Measurements from ENCODE around the gene CXCL16.

The CXCL16 gene, protein sequence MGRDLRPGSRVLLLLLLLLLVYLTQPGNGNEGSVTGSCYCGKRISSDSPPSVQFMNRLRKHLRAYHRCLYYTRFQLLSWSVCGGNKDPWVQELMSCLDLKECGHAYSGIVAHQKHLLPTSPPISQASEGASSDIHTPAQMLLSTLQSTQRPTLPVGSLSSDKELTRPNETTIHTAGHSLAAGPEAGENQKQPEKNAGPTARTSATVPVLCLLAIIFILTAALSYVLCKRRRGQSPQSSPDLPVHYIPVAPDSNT

DNA sequence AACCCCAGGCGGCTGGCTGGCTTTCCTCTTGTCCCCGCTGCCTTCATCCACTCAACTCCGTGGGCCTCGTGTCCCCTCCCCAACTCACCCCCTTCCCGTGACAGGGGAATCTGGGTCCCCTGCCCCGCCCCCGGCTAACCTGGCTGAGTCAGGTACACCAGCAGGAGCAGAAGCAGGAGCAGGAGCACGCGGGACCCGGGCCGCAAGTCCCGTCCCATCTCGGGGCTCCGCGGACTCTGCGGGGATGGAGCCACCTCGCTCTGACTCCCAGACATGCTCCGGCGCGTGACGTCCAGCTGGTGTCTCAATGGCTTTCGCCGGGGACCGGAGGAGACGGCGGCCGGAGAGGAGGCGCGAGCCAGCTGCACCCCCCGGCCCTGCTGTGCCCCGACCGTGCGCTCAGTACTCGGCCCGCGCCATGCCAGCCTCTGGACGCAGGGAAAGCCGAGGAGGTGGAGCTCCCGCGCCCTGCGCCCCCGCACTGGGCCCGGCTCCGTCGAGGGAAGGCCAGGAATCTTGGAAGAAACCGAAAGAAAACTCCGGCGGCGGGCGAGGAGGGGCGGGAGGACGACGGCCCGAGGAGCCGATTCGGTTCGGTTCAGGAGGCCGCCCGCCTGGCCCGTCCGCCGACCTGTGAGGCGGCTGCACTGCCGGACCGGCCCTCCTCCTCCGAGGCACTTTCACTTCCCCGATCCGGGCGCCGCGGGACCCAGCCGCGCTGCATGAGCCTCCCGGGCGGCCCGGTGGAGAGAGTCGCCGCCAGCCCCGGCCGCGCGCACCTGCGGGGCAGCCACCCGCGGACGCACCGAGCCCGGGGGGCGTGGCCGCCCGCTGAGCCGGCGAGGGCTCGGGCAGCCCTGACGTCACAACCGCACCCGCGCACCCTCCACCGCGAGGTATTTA, at the start of gene CXCL16, which contains the start of gene ZMYND15:
Gene CXCL16 (minus strand): TSS at position 807 of the 903 bp plus-strand sequence. CDS start 589 bp downstream, at position 218.
Gene ZMYND15 (plus strand): TSS at position 712 of the 903 bp plus-strand sequence. CDS start 716 bp downstream, outside the sequence.
- DNase-seq = peak in 2 of 4 experiments; percentile 24 to 30

DNA sequence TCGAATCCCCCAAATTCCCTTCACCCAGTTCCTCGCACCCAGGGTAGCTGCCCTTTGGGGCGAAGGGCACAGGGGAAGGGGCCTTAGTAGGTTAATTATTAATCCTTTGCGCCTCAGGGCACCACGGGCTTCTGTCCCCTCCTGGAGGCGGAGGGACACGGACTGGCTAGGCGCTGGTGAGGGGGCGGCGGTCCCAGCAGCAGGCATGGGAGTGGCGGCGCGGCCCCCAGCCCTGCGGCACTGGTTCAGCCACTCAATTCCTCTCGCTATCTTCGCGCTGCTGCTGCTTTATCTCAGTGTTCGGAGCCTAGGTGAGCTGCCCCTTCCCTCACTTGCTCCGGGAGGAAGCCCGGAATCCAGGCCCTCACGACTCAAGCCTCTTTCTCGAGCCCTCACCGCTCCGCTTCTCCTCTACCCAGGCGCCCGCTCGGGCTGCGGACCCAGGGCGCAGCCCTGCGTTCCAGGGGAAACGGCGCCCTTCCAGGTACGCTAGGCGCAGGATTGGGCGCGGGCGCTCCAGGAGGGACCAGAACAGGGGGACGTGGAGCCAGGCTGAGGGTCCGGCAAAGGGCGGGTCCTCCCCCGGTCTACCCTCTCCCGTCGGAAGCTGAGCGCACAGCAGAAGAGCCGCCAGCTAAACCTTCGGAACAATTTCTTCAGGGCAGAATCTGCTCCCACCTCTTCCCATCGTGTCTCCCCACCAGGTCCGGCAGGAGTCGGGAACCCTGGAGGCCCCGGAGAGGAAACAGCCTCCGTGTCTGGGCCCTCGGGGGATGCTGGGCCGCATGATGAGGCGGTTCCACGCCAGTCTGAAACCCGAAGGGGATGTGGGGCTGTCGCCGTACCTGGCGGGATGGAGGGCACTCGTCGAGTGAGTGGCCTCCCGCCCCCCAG, 49.3 kb upstream of the CXCL16 start, which contains the start of gene GLTPD2:
Gene GLTPD2 (plus strand): TSS at position 158 of the 894 bp plus-strand sequence. CDS start 48 bp downstream, at position 206.
- DNase-seq = no peak

DNA sequence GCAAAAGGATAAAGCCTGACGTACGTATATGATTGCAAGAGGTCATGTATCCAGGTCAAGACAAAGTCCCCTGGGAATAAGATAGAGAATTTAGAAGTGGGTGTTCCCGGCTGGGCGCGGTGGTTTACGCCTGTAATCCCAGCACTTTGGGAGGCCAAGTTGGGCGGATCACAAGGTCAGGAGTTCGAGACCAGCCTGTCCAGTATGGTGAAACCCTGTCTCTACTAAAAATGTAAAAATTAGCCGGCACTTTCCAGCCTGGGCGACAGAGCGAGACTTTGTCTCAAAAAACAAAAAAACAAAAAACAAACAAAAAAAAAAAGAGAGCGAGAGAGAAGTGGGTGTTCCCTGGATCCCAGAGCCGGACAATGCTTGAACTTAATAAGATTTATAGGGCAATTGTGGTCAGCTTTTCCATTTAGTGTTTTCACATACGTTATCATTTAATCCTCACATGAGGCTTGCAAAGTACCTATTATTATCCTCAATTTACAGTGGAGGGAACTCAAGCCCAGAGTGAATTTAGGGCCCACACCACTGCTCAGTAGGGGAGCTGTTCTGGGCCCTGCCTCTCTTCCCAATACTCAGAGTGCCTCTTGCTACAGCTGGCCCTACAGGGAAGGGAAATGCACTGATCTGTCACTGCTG, 48.6 kb upstream of the CXCL16 start:
- DNase-seq = no peak

DNA sequence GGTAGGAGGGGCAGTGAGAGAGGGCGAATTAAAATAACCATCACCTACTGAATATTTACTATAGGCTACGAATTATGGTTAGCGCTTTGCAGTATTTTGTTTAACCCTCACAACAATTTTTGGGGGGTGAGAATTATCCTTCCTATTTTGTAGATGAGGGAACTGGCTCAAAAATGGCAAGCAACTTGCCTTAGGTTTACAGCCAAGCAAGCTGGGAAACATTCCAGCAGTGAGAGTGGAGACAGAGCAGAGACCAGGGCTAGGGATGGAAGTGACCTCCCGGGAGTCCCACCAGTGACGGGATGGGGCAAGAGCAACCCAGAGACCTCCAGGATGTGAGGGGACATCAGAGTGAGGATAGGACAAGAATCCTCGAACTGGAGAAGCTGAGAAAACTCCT, 46.8 kb upstream of the CXCL16 start:
- DNase-seq = no peak

DNA sequence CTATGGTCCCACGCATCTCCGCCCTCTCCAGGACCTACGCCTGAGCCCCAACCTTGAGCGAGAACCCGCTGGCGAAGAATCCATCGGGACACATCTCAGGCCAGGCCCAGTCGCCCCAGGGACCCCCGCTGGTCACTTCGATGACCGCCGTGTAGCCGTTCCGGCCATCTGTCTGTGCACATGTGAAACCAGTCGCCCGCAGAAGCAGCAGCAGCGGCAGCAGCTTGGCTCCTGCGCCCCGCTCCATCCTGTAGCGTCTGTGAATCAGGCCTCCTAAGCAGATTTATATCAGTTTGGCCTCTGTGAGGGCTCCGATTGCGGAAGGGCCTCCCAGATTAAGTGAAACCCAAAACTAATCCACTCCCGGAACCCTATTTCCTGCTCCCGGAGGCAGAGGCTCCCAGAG, 46.4 kb upstream of the CXCL16 start, which contains the start of gene VMO1:
Gene VMO1 (minus strand): TSS at position 259 of the 406 bp plus-strand sequence. CDS start 12 bp downstream, at position 247.
- no peak for DNase-seq

DNA sequence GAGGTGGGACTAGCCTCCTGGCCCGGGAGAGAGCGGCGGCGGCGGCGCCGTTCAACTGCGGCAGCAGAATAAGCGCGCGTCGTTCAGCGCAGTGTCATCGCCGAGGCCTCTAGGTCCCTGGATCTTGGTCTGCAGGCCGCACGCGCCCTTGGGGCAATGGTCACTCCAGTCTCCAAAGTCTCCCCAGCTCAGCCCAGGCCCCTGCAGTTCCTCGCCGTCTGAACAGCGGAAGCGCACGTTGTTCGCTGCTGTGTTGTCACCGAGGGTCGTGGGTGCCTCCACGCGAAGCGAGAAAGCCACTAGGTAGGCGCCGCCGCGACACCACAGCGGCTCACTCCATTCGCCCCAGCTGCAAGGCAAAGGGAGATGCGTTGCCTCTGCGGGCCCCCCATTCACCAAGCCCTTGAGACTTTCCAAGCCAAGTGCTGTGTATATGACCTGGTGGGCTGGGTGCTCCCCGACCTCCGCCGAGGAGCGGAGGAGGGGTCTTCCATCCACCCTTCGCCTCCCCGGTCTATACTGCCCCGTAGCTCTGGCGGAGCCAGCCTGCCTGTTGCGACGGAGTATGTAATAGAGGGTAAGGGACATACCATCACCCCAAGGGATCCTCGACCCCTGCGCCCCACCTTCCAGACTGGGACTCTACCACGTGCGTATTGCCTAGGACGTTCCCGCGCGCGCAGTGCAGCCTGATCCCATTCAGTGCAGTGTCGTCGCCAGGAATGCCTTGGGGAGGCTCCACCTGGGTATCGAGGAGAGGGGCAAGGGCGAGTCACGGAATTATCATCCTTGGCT, 45.8 kb upstream of the CXCL16 start:
- DNase-seq = no peak

DNA sequence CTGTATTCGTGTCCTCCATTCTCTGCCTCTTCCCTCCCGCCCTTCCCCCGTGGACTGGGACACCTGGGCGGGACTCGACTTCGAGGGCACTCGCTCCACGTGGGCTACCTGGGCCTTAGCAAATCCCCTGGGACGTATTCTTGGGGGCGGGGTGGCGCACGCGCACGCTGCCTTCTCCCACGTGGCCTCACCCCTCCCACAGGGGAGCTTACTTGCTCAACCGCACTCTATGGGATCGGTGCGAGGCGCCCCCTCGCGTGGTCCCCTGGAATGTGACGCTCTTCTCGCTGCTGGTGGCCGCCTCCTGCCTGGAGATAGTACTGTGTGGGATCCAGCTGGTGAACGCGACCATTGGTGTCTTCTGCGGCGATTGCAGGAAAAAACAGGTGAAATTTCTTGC, 42.9 kb upstream of the CXCL16 start:
- no peak for DNase-seq

DNA sequence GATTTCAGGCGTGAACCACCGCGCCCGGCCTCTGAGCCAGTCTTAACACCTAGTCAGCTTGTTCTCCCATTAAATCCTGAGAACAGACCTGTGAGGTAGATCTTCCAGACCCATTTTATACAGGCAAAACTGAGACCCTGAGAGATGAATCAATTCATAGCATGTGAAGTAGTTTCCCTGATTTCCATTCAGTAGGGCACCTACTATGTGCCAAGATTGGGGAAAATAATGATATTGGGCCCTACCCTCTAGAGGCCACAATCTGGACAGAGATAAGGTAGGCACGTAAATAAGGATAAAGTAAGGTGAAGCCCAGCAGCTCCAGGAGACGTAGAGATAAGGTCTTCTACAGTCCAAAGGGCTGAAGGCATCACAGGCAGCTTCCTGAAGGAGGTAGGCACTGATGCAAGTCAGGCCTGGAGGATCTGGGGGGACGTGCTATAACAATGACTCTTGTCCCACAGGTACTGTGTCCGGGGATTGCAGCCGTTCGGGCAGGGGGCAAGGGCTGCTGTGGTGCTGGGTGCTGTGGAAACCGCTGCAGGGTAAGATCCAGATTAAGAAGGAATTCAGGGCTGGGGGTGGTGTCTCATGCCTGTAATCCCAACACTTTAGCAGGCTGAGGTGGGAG, 40.7 kb upstream of the CXCL16 start:
- no peak for DNase-seq

DNA sequence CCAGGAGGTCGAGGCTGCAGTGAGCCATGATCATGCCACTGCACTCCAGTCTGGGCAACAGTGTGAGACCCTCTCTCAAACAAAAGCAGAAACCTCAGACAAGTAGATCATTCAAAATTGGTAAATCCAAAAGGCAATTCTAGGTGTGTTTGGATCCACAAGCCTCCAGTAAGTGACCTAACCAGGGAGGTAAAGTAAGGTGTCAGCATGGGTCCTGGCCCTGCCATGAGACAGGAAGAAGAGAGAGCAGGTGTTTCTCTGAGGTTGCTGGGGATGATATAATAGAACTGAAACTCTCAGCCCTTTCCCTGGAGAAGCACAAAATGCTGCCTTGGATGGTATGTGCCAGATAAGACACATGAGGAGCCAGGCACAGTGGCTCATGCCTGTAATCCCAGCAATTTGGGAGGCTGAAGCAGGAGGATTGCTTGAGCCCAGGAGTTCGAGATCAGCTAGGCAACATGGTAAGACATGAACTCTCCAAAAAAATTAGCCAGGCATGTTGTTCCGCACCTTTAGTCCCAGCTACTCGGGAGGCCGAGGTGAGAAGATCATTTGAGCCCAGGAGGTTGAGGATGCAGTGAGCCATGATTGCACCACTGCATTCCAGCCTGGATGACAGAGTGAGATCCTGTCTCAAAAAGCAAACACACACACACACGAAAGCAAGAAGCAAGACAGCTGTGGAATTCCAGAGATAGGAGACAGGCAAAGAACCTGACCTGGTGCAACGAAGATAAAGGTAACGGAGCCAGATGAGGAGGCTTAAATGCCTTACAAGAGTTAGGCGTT, 38.4 kb upstream of the CXCL16 start:
- no peak for DNase-seq

DNA sequence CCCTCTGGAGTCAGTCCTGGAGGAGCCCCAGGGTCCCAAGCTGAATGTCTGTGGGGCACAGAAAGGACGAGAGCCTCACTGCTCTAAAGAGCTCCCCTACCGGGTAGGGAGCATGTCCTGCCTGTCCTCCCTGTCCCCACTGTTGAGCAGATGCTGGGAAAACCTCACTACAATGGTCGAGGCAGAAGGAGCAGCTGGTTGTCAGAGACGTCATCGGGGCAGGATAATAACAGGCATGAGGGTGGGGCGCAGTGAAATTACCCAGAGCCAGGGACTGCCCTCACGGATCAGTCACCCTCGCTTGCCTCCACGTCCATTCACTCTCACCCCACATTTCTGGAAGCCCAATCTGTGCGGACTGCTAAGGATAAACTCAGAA, 32.5 kb upstream of the CXCL16 start:
- no peak for DNase-seq

DNA sequence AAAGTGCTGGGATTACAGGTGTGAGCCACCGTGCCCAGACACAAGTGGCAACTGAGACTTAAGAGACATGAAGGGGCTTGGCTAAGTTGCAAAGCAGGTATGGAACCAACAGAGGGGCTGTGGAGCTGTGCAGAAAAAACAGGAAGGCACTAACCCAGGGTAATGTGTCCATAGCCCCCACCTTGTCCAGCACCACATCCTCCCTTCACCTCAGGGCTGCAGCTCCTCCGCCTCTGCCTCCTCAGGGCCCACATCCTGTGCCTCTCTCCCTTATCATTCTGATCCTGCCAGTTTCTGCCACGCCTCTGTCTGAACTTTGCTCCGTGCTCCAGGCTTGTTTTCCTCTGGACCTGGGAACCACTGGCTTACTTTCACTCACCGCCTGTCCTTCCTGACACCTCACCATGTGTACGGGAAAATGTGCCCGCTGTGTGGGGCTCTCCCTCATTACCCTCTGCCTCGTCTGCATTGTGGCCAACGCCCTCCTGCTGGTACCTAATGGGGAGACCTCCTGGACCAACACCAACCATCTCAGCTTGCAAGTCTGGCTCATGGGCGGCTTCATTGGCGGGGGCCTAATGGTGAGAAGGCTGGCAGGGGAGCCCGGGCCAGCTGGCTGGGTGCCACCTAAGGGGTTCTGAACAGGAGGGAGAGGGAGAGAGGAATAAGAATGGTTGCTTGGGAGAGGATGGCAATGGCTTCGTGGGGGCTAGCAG, 31.9 kb upstream of the CXCL16 start, which contains the start of gene TM4SF5:
Gene TM4SF5 (plus strand): TSS at position 368 of the 716 bp plus-strand sequence. CDS start 37 bp downstream, at position 405.
- DNase-seq = no peak

DNA sequence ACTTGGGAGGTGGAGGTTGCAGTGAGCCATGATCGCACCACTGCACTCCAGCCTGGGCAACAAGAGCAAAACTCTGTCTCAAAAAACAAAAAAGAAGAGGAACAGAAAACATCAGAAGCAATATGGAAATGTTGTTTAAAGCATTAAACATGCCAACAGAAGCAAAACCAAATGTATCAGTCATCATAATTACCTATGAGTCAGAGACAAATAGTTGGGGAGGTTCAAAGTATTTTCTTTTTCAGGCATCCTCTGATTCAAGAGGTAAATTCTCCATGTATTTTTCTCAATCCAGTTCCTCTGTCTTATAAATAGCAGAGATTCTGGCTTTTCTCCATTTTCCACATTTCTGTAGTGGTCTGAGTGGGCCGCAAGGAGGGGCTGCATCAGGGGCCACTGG, 29.9 kb upstream of the CXCL16 start:
- no peak for DNase-seq

DNA sequence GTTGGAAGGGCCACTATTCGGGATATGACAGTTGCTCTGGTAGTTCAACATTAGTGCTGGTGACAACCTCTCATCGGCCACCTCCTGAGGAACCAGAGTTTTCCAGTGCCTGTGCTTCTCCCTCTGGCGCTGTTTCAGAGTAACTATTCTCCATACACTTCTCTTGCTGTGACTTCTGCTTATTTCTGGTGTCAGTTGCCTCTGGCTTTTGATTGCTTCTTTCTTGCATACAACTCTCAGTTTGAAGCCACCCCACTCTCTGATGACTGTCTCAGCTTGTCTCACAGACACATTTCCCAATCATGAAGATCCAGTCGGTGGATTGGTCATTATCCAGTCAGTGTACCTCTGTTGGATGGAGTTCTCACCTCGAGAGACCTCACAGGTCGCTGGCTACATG, 28.6 kb upstream of the CXCL16 start:
- no peak for DNase-seq

DNA sequence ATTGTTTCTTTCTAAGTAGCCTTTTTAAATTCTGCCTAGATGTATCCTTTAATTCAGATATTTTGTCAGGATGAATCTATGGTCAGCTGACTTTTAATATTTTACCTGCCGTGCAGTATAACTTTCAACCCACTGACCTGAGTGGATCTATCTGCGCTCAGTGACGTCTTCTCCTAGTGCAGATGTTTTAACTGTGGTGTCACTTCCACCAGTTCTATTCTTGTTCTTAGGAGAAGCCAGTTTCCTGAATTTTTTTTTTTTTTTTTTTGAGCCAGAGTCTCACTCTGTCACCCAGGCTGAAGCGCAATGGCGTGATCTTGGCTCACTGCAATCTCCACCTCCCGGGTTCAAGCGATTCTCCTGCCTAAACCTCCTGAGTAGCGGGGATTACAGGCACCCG, 27.0 kb upstream of the CXCL16 start:
- DNase-seq = no peak

DNA sequence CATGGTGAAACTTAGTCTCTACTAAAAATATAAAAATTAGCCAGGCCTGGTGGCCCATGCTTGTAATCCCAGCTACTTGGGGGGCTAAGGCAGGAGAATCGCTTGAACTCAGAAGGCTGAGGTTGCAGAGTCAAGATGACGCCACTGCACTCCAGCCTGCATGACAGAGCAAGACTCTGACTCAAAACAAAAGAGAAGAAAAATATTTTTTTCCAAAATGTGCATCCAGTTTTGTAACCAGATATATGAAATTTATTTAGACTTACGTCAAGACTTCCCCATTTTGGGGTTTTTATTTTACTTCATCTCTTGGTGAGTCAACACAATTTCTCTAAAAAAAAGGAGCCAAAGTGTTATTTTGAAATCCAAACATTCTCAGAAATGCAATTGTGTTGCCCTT, 26.5 kb upstream of the CXCL16 start:
- no peak for DNase-seq

DNA sequence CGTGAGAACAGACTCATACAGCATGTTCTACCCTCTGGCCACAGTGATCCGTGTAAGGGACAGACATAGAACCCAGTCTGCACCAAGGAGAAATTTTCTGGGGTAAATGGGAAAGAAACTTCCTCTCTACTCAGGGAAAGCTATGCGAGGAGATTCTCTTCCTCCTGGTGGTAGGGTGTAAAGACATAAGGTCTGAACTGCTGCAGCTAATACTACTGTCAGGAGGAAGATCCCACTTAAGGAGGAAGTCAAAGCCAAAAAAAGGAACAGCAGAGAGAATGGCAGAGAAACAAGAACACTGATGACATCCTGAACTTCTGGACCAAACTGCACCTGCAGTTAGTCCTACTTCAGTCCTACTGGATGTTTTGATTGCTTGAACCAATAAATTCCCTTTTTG, 24.9 kb upstream of the CXCL16 start:
- no peak for DNase-seq

DNA sequence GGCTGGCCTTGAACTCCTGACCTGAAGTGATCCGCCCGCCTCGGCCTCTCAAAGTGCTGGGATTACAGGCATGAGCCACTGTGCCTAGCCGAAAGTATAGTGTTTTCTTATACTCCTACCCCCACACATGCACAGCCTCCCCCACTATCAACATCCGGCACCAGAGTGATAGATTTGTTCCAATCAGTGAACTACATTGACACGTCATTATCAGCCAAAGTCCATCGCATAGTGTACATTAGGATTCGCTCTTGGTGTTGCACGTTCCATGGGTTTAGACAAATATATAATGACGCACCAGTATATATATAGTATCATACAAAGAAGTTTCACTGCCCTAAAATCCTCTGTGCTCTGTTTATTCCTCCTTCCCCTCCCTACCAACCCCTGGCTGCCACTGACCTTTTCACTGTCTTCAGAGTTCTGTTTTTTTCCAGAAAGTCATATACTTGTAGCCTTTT, 20.1 kb upstream of the CXCL16 start:
- DNase-seq = no peak

DNA sequence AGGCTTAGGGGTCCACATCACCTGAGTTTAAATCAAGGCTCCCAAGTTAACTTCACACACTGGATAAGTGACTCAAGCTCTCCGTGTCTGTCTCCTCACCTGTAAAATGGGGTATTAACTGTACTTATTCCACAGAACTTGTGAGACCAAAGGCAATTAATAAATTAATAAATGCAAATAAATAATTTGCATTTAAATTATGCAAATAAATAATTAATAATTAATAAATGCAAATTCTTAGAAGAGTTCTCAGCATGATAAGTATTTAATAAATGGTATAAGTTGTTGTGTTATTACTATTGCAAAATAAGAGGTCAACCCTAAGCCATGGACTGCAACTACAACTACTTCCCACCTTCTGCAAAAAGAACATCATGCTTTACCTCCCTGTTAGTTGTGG, 13.7 kb upstream of the CXCL16 start:
- no peak for DNase-seq

DNA sequence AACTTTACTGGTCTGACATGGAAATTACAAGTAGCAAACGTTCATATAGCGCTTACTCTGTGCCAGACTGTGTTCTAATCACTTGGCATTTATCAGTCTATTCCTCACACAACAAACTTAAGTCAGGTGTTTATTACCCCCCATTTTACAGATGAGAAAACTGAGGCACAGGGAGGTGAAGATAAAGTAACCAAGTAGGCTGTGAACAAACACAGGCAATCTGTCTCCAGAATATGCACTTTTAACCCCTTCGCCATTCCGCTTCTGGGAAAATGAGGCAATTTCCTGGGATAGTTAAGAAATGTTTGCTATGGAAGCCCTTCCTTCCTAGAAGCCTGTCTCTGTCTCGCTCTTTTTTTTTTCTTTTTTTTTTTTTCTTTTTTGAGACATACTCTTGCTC, 12.2 kb upstream of the CXCL16 start:
- no peak for DNase-seq
